HEK293 (cell line): ENCODE data around the gene GTSF1L.

Source experiments
- CTCF ChIA-PET: fragments of 350-600 bp; formaldehyde crosslinking; extraction: SDS; loops from one replicate; lab custom pipeline; 2021; ENCODE audit warnings: antibody characterized with exemption; lab: Yijun Ruan, JAX
- POLR2A ChIA-PET: fragments of 300-600 bp; formaldehyde crosslinking; extraction: SDS; loops from one replicate; lab custom pipeline; 2020; ENCODE audit warnings: antibody characterized with exemption, inconsistent platforms; lab: Yijun Ruan, JAX
- H3K27ac ChIP-seq: fragments of 200-500 bp; sonication (Bioruptor generic); 2 replicates; pipeline ENCODE4 v1.5.1; 2014; ENCODE audit warnings: low read depth, low read length, control low read depth, inconsistent platforms; ENCODE audit errors: extremely low read depth
- H3K36me3 ChIP-seq, 2 experiments: fragments of 200-500 bp in 1 of 2; sonication (Bioruptor generic) in 1 of 2; 1 replicate in 1 of 2; 2 replicates in 1 of 2; pipeline ENCODE4 v1.5.1; 2014 to 2017; ENCODE audit warnings: inconsistent platforms in 2 of 2, low read length in 2 of 2; ENCODE audit not compliant: control insufficient read depth in 2 of 2, insufficient read depth in 1 of 2
- H3K4me1 ChIP-seq: fragments of 200-500 bp; sonication (Bioruptor generic); 2 replicates; pipeline ENCODE4 v1.5.1; 2014; ENCODE audit warnings: mild to moderate bottlenecking, low read length, inconsistent platforms; ENCODE audit not compliant: control insufficient read depth, insufficient read depth
- H3K4me3 ChIP-seq: 2 replicates; pipeline ENCODE4 v1.5.1; 2011; ENCODE audit warnings: low read depth, mild to moderate bottlenecking, control low read depth, low read length, moderate library complexity
- H3K9me3 ChIP-seq: fragments of 200-500 bp; sonication (Bioruptor generic); 2 replicates; pipeline ENCODE4 v1.5.1; 2014; ENCODE audit warnings: low read depth, low read length, inconsistent platforms; ENCODE audit not compliant: control insufficient read depth, insufficient read depth
- GLIS1 ChIP-seq: fragments of 450-650 bp; formaldehyde crosslinking; IDR thresholded peaks from 2 replicates; pipeline ENCODE4 v1.5.1; 2016; ENCODE audit warnings: missing biosample characterization, missing genetic modification characterization
- GLIS2 ChIP-seq: fragments of 450-650 bp; formaldehyde crosslinking; IDR thresholded peaks from 2 replicates; pipeline ENCODE4 v1.5.1; 2016; ENCODE audit warnings: missing biosample characterization, missing genetic modification characterization
- IKZF3 ChIP-seq: fragments of 450-650 bp; IDR thresholded peaks from 2 replicates; pipeline ENCODE4 v1.5.0; 2018; ENCODE audit warnings: missing biosample characterization, mild to moderate bottlenecking, missing genetic modification characterization, moderate library complexity
- KLF1 ChIP-seq: fragments of 450-650 bp; formaldehyde crosslinking; IDR thresholded peaks from 2 replicates; pipeline ENCODE4 v1.5.1; 2016; ENCODE audit warnings: missing biosample characterization, missing genetic modification characterization
- KLF9 ChIP-seq: fragments of 450-650 bp; formaldehyde crosslinking; IDR thresholded peaks from 2 replicates; pipeline ENCODE4 v1.5.1; 2016; ENCODE audit warnings: missing biosample characterization, missing genetic modification characterization, low read depth
- OSR2 ChIP-seq: fragments of 450-650 bp; formaldehyde crosslinking; IDR thresholded peaks from 2 replicates; pipeline ENCODE4 v1.5.1; 2016; ENCODE audit warnings: missing biosample characterization, missing genetic modification characterization
- SALL2 ChIP-seq: fragments of 450-650 bp; formaldehyde crosslinking; IDR thresholded peaks from 2 replicates; pipeline ENCODE4 v1.5.0; 2017; ENCODE audit warnings: missing biosample characterization, mild to moderate bottlenecking, missing genetic modification characterization, borderline replicate concordance
- SP7 ChIP-seq: fragments of 450-650 bp; formaldehyde crosslinking; IDR thresholded peaks from 2 replicates; pipeline ENCODE4 v1.5.1; 2016; ENCODE audit warnings: missing biosample characterization, missing genetic modification characterization
- ZEB2 ChIP-seq: fragments of 450-650 bp; formaldehyde crosslinking; IDR thresholded peaks from 2 replicates; pipeline ENCODE4 v1.5.1; 2016; ENCODE audit warnings: missing biosample characterization, missing genetic modification characterization
- ZNF10 ChIP-seq: fragments of 450-650 bp; formaldehyde crosslinking; IDR thresholded peaks from 2 replicates; pipeline ENCODE4 v1.5.1; 2017; ENCODE audit warnings: missing biosample characterization, missing genetic modification characterization
- ZNF140 ChIP-seq: fragments of 450-650 bp; formaldehyde crosslinking; IDR thresholded peaks from 2 replicates; pipeline ENCODE4 v1.5.1; 2016; ENCODE audit warnings: missing biosample characterization, missing genetic modification characterization
- ZNF335 ChIP-seq: fragments of 450-650 bp; formaldehyde crosslinking; conservative IDR thresholded peaks from 2 replicates; pipeline ENCODE4 v1.5.1; 2016; ENCODE audit warnings: missing biosample characterization, missing genetic modification characterization
- ZNF366 ChIP-seq: fragments of 450-650 bp; formaldehyde crosslinking; conservative IDR thresholded peaks from 2 replicates; pipeline ENCODE4 v1.5.1; 2016; ENCODE audit warnings: missing biosample characterization, missing genetic modification characterization
- ZNF48 ChIP-seq: fragments of 450-650 bp; formaldehyde crosslinking; IDR thresholded peaks from 2 replicates; pipeline ENCODE4 v1.5.1; 2016; ENCODE audit warnings: missing biosample characterization, missing genetic modification characterization
- ZNF585B ChIP-seq: fragments of 450-650 bp; formaldehyde crosslinking; IDR thresholded peaks from 2 replicates; pipeline ENCODE4 v1.5.1; 2016; ENCODE audit warnings: missing biosample characterization, missing genetic modification characterization
- ZNF670 ChIP-seq: fragments of 450-650 bp; formaldehyde crosslinking; IDR thresholded peaks from 2 replicates; pipeline ENCODE4 v1.5.1; 2016; ENCODE audit warnings: missing biosample characterization, missing genetic modification characterization, low read depth
- ZNF76 ChIP-seq: fragments of 450-650 bp; formaldehyde crosslinking; IDR thresholded peaks from 2 replicates; pipeline ENCODE4; 2016; ENCODE audit warnings: low read depth, missing biosample characterization, missing genetic modification characterization, borderline replicate concordance
- ZNF777 ChIP-seq: fragments of 450-650 bp; formaldehyde crosslinking; IDR thresholded peaks from 2 replicates; pipeline ENCODE4 v1.5.1; 2017; ENCODE audit warnings: missing biosample characterization, missing genetic modification characterization, borderline replicate concordance
- ZNF791 ChIP-seq: fragments of 450-650 bp; formaldehyde crosslinking; IDR thresholded peaks from 2 replicates; pipeline ENCODE4 v1.5.1; 2016; ENCODE audit warnings: missing biosample characterization, missing genetic modification characterization
- ZSCAN30 ChIP-seq: fragments of 450-650 bp; IDR thresholded peaks from 2 replicates; pipeline ENCODE4 v1.5.1; 2018; ENCODE audit warnings: missing biosample characterization, mild to moderate bottlenecking, missing genetic modification characterization, moderate library complexity
- TF ChIP-seq, protein P1 (sequence below): fragments of 450-650 bp; formaldehyde crosslinking; IDR thresholded peaks from 2 replicates; pipeline ENCODE4 v1.5.1; 2016; ENCODE audit warnings: missing biosample characterization, missing genetic modification characterization, low read depth
- TF ChIP-seq, protein P2 (sequence below): fragments of 450-650 bp; formaldehyde crosslinking; IDR thresholded peaks from 2 replicates; pipeline ENCODE4 v1.5.1; 2016; ENCODE audit warnings: missing biosample characterization, missing genetic modification characterization
- TF ChIP-seq, protein P3 (sequence below): fragments of 450-650 bp; formaldehyde crosslinking; IDR thresholded peaks from 2 replicates; pipeline ENCODE4 v1.5.1; 2017; ENCODE audit warnings: missing biosample characterization, missing genetic modification characterization
- TF ChIP-seq, protein P4 (sequence below): fragments of 450-650 bp; formaldehyde crosslinking; IDR thresholded peaks from 2 replicates; pipeline ENCODE4; 2016; ENCODE audit warnings: missing biosample characterization, missing genetic modification characterization
- TF ChIP-seq, protein P5 (sequence below): fragments of 450-650 bp; formaldehyde crosslinking; optimal IDR thresholded peaks from 2 replicates; pipeline ENCODE3; 2016; ENCODE audit warnings: missing biosample characterization, mild to moderate bottlenecking, missing genetic modification characterization
- TF ChIP-seq, protein P6 (sequence below): fragments of 450-650 bp; formaldehyde crosslinking; IDR thresholded peaks from 2 replicates; pipeline ENCODE4 v1.5.1; 2016; ENCODE audit warnings: missing biosample characterization, missing genetic modification characterization

Gene GTSF1L

DNA sequence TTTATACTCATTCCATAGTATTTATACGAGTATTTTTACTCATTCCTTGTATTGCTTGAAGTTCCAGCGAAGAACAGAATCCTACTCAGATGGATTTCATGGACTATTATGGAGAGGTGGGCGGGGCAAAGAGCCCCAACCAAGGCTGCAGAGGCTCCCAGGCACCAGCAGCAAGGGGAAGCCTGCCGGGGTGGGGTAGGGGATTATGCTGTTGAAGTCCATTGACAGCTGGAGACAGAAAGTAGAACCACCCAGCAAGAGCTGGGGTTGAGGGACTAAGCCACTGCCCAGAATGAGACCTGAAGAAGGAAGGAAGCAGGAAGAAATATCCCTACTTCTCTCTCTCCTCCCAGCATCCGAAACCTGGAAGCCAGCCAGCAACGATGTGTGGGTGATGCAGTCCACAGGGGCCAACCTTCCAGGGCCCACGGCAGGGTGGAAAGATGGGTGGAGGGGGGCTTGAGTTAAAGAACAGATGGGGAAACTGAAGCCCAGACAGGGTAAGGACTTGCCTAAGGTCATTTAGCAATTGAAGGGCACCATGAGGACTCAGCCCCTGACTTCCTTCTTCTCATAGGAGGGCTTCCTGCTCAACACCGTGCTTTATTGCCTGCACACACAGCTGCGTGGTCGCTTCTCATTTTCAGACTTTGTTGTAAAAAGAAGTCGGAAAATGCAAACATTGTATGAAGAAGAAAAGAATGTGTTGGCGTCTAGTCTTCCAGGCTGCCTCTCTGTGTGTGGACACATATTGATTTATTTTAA is 18.3 kb upstream of the GTSF1L start (continued):
- TF ChIP-seq, protein P1, sequence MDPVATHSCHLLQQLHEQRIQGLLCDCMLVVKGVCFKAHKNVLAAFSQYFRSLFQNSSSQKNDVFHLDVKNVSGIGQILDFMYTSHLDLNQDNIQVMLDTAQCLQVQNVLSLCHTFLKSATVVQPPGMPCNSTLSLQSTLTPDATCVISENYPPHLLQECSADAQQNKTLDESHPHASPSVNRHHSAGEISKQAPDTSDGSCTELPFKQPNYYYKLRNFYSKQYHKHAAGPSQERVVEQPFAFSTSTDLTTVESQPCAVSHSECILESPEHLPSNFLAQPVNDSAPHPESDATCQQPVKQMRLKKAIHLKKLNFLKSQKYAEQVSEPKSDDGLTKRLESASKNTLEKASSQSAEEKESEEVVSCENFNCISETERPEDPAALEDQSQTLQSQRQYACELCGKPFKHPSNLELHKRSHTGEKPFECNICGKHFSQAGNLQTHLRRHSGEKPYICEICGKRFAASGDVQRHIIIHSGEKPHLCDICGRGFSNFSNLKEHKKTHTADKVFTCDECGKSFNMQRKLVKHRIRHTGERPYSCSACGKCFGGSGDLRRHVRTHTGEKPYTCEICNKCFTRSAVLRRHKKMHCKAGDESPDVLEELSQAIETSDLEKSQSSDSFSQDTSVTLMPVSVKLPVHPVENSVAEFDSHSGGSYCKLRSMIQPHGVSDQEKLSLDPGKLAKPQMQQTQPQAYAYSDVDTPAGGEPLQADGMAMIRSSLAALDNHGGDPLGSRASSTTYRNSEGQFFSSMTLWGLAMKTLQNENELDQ = no peak
- TF ChIP-seq ZNF366 (tag by site-specific recombination) = peak; percentile 64
- no peak for TF ChIP-seq ZNF791 (tag by site-specific recombination)
- no peak for TF ChIP-seq ZNF670 (tag by site-specific recombination)
- TF ChIP-seq ZEB2 (tag by site-specific recombination) = 0 out of 2 replicates have a peak, but pooled peaks have one; percentile 26
- TF ChIP-seq SALL2 = no peak
- TF ChIP-seq KLF9 = peak; percentile 44; the same call in 1 of the 2 replicates
- peak; percentile 33 for TF ChIP-seq GLIS1 (tag by site-specific recombination)
- peak; percentile 21; the same call in 1 of the 2 replicates for TF ChIP-seq ZNF76 (tag by site-specific recombination)
- TF ChIP-seq ZNF140 (tag by site-specific recombination) = no peak
- 0 out of 2 replicates have a peak, but pooled peaks have one; percentile 11 for TF ChIP-seq IKZF3
- peak; percentile 21; the same call in 1 of the 2 replicates for TF ChIP-seq SP7
- TF ChIP-seq GLIS2 = peak; percentile 43

DNA sequence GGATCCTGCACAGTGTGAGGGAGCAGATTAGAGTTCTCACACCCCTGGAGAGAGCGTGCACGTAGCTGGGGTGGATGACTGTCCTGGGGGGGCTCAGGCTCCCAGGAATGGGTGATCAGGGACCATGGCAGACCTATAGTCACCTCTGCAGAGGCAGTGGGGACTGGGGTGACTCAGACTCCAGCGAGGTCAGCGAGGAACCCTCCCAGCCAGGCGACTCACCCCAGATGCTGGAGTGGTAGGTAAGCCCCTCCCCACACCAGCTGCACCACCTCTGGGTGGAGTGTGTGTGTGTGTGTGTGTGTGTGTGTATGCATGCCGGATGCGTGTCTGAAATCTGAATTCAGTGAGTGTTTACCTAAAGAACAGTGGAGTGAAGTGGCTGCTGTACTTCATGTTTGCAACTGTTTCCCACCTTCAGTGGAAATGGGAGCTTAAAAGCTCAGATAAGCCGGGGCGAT is 17.4 kb upstream of the GTSF1L start:
- Histone ChIP-seq H3K4me1 (peaks cover 9% of the 10 kb centered on the region), H3K4me3 (no peak overlapping the region), H3K27ac (no peak overlapping the region), H3K36me3 (no peaks in the 10 kb centered on the region), H3K9me3 (no peaks in the 10 kb centered on the region)
- ChIA-PET CTCF (interaction anchor here (0.6 kb wide), 3 partner anchors 51 to 336 kb away, joined by 3 read pairs; no protein-coding TSS in a partner anchor), POLR2A (interaction anchor here (0.8 kb wide), 1 partner anchor 73 kb away, joined by 4 read pairs; no protein-coding TSS in a partner anchor)
- TF ChIP-seq ZNF10 (tag by site-specific recombination) (no peak), KLF9 (no peak), OSR2 (no peak), ZNF335 (tag by site-specific recombination) (0 out of 2 replicates have a peak, but pooled peaks have one; percentile 15), ZSCAN30 (no peak), ZNF585B (tag by site-specific recombination) (no peak), ZNF48 (no peak), SP7 (0 out of 2 replicates have a peak, but pooled peaks have one; percentile 20), KLF1 (tag by site-specific recombination) (peak; percentile 74), ZNF777 (no peak)
- TF ChIP-seq, protein P2, sequence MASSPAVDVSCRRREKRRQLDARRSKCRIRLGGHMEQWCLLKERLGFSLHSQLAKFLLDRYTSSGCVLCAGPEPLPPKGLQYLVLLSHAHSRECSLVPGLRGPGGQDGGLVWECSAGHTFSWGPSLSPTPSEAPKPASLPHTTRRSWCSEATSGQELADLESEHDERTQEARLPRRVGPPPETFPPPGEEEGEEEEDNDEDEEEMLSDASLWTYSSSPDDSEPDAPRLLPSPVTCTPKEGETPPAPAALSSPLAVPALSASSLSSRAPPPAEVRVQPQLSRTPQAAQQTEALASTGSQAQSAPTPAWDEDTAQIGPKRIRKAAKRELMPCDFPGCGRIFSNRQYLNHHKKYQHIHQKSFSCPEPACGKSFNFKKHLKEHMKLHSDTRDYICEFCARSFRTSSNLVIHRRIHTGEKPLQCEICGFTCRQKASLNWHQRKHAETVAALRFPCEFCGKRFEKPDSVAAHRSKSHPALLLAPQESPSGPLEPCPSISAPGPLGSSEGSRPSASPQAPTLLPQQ = peak; percentile 35; the same call in 1 of the 2 replicates
- TF ChIP-seq, protein P3, sequence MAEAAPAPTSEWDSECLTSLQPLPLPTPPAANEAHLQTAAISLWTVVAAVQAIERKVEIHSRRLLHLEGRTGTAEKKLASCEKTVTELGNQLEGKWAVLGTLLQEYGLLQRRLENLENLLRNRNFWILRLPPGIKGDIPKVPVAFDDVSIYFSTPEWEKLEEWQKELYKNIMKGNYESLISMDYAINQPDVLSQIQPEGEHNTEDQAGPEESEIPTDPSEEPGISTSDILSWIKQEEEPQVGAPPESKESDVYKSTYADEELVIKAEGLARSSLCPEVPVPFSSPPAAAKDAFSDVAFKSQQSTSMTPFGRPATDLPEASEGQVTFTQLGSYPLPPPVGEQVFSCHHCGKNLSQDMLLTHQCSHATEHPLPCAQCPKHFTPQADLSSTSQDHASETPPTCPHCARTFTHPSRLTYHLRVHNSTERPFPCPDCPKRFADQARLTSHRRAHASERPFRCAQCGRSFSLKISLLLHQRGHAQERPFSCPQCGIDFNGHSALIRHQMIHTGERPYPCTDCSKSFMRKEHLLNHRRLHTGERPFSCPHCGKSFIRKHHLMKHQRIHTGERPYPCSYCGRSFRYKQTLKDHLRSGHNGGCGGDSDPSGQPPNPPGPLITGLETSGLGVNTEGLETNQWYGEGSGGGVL (tag by site-specific recombination) = peak; percentile 95
- TF ChIP-seq, protein P4, sequence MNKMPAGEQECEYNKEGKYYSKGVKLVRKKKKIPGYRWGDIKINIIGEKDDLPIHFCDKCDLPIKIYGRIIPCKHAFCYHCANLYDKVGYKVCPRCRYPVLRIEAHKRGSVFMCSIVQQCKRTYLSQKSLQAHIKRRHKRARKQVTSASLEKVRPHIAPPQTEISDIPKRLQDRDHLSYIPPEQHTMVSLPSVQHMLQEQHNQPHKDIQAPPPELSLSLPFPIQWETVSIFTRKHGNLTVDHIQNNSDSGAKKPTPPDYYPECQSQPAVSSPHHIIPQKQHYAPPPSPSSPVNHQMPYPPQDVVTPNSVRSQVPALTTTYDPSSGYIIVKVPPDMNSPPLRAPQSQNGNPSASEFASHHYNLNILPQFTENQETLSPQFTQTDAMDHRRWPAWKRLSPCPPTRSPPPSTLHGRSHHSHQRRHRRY = no peak
- TF ChIP-seq, protein P5, sequence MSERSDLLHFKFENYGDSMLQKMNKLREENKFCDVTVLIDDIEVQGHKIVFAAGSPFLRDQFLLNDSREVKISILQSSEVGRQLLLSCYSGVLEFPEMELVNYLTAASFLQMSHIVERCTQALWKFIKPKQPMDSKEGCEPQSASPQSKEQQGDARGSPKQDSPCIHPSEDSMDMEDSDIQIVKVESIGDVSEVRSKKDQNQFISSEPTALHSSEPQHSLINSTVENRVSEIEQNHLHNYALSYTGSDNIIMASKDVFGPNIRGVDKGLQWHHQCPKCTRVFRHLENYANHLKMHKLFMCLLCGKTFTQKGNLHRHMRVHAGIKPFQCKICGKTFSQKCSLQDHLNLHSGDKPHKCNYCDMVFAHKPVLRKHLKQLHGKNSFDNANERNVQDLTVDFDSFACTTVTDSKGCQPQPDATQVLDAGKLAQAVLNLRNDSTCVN (tag by site-specific recombination) = no peak
- TF ChIP-seq, protein P6, sequence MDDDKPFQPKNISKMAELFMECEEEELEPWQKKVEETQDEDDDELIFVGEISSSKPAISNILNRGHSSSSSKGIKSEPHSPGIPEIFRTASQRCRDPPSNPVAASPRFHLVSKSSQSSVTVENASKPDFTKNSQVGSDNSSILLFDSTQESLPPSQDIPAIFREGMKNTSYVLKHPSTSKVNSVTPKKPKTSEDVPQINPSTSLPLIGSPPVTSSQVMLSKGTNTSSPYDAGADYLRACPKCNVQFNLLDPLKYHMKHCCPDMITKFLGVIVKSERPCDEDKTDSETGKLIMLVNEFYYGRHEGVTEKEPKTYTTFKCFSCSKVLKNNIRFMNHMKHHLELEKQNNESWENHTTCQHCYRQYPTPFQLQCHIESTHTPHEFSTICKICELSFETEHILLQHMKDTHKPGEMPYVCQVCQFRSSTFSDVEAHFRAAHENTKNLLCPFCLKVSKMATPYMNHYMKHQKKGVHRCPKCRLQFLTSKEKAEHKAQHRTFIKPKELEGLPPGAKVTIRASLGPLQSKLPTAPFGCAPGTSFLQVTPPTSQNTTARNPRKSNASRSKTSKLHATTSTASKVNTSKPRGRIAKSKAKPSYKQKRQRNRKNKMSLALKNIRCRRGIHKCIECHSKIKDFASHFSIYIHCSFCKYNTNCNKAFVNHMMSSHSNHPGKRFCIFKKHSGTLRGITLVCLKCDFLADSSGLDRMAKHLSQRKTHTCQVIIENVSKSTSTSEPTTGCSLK (tag by site-specific recombination) = no peak
